Uterus (tissue), 4 donors: ENCODE data around the gene ZNF891. TPM values are rescaled to one million over a fixed set of nuclear protein-coding genes. Genes with fewer than 3 reads are reported as not detected.

ENCODE experiments used
- DNase-seq, 2 donors: peaks; one replicate each; pipeline ENCODE4 v3.0.0-alpha.2; 2019 to 2020
- H3K27ac ChIP-seq, 2 donors: fragments of 200-600 bp; sonication (generic); 1 replicate in 1 of 2; 2 replicates in 1 of 2; pipeline ENCODE4 v1.5.1; 2016 to 2018
- H3K27me3 ChIP-seq, 2 donors: fragments of 200-600 bp; sonication (generic); one replicate each; pipeline ENCODE4 v1.5.1; 2018 to 2019; ENCODE audit warnings: control low read depth in 1 of 2
- H3K36me3 ChIP-seq, 2 donors: fragments of 200-600 bp; sonication (generic); one replicate each; pipeline ENCODE4 v1.5.1; 2019; ENCODE audit warnings: control low read depth in 1 of 2
- H3K4me1 ChIP-seq, 2 donors: fragments of 200-600 bp; sonication (generic); one replicate each; pipeline ENCODE4 v1.5.1; 2018 to 2019; ENCODE audit warnings: control low read depth in 1 of 2
- H3K4me3 ChIP-seq, 2 donors: fragments of 200-600 bp; sonication (generic); 1 replicate in 1 of 2; 2 replicates in 1 of 2; pipeline ENCODE4 v1.5.1; 2018 to 2019; ENCODE audit warnings: mild to moderate bottlenecking in 1 of 2
- H3K9me3 ChIP-seq, 2 donors: fragments of 200-600 bp; sonication (generic); one replicate each; pipeline ENCODE4 v1.5.1; 2019; ENCODE audit warnings: control low read depth in 1 of 2
- POLR2A ChIP-seq, 2 donors: fragments of 450-650 bp; IDR thresholded peaks; one replicate each; pipeline ENCODE4 v1.6.1; 2016; ENCODE audit warnings: antibody characterized with exemption in 2 of 2, mild to moderate bottlenecking in 1 of 2, moderate library complexity in 1 of 2
- intact Hi-C: fragments of 100-400 bp; cut with DNase I; formaldehyde crosslinking; loops from one replicate; pipeline ENCODE4 v1.15.1; 2023; ENCODE audit warnings: low total_unique reads
- total RNA-seq, 4 donors: library from RNA; depleted of rRNA in 3 of 4; stranded (reverse); fragments of >200 nt in 3 of 4; gene quantifications; one replicate each; pipeline versions ENCODE4 v1.1.0 to v1.2.4, GENCODE V29; 2014 to 2023
- TF ChIP-seq, protein P1 (sequence below), 4 experiments: fragments of 200-600 bp in 2 of 4; fragments of 450-650 bp in 2 of 4; sonication (generic) in 2 of 4; IDR thresholded peaks; one replicate each; pipeline ENCODE4 v1.5.1; 2016 to 2019; ENCODE audit warnings: antibody characterized with exemption in 4 of 4, mild to moderate bottlenecking in 2 of 4, moderate library complexity in 1 of 4
- donor health status: DM: yes; HTN: yes; CAD: no.

ZNF891 gene
- total RNA-seq, 4 donors from 2014 or later = 4.1 to 9.8 (median 6.8) TPM

DNA sequence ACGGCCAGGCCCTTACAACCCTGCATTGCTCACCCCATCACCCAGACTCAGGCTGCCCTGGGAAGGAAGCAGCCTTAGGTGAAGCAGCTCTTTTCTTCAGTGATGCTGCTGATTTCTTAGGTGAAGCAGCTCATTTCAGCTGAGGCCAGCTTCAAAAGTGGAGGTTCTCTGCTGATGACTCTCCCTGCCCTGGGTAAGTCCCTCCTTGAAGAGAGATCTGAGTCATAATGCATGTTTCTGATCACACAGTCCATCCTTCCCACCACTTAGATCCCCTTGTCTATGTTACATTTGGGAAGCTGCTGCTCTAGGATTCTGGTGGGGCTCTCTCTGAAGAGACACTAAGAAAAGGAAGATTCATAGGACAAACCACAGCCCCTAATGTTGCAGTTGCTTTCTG is 66.5 kb downstream of the ZNF891 start:
- Histone ChIP-seq H3K9me3 (peaks cover 3 to 92% of the 10 kb centered on the region in 2 donors), H3K4me1 (no peaks in the 10 kb centered on the region), H3K27me3 (no peaks in the 10 kb centered on the region), H3K27ac (no peak overlapping the region), H3K36me3 (no peaks in the 10 kb centered on the region), H3K4me3 (no peak overlapping the region)
- intact Hi-C loops = no loop called here
- no peak for TF ChIP-seq POLR2A (IDR thresholded peaks at IDR 0.05)
- TF ChIP-seq, protein P1, sequence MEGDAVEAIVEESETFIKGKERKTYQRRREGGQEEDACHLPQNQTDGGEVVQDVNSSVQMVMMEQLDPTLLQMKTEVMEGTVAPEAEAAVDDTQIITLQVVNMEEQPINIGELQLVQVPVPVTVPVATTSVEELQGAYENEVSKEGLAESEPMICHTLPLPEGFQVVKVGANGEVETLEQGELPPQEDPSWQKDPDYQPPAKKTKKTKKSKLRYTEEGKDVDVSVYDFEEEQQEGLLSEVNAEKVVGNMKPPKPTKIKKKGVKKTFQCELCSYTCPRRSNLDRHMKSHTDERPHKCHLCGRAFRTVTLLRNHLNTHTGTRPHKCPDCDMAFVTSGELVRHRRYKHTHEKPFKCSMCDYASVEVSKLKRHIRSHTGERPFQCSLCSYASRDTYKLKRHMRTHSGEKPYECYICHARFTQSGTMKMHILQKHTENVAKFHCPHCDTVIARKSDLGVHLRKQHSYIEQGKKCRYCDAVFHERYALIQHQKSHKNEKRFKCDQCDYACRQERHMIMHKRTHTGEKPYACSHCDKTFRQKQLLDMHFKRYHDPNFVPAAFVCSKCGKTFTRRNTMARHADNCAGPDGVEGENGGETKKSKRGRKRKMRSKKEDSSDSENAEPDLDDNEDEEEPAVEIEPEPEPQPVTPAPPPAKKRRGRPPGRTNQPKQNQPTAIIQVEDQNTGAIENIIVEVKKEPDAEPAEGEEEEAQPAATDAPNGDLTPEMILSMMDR (IDR thresholded peaks at IDR 0.05) = no peak
- DNase-seq = no peak

DNA sequence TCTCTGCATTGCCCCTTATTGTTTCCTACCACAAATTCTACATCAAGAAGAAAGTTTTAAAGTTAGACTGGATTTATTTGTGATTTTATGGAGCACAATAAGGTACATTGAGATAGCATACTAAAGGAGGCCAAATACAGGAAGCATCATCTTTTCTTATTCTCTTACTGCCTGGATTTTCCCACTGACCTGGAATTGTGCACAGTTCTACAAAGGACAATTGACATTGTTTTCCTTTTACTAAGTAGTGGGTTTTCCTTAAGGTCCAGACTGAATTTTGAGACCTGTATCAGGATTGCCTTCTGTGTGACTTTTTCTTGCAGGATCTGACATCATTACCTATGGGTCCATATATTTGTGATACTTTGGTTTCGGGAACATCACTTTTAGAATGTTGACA is 68.1 kb downstream of the ZNF891 start:
- DNase-seq = no peak
- Histone ChIP-seq H3K27ac (no peak overlapping the region), H3K4me1 (no peaks in the 10 kb centered on the region), H3K9me3 (peaks cover 10 to 97% of the 10 kb centered on the region in 2 donors), H3K36me3 (no peaks in the 10 kb centered on the region), H3K27me3 (no peaks in the 10 kb centered on the region), H3K4me3 (no peak overlapping the region)
- intact Hi-C loops = no loop called here
- no peak for TF ChIP-seq POLR2A (IDR thresholded peaks at IDR 0.05)
- TF ChIP-seq, protein P1 (IDR thresholded peaks at IDR 0.05) = no peak

DNA sequence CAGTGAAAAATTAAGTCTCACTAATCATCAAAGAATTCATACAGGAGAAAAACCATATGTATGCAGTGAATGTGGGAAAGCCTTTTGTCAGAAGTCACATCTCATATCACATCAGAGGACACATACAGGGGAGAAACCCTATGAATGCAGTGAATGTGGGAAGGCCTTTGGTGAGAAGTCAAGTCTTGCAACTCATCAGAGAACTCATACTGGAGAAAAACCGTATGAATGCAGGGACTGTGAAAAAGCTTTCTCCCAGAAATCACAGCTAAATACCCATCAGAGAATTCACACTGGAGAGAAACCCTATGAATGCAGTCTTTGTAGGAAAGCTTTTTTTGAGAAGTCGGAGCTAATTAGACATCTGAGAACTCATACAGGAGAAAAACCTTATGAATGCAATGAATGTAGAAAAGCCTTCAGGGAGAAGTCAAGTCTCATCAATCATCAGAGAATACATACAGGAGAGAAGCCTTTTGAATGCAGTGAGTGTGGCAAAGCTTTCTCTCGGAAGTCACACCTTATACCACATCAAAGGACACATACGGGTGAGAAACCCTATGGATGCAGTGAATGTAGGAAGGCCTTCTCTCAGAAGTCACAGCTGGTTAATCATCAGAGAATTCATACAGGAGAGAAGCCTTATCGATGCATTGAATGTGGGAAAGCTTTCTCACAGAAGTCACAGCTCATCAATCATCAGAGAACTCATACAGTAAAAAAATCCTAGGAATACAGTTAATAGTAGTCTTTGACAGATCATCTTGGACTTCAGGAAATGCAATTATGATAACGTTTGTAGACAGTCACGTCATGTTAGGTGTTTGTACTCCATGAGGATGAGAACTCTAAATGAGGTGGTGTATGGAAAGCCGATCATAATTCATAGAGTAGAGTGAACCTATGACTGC is 71.6 kb downstream of the ZNF891 start:
- intact Hi-C loops = no loop called here
- Histone ChIP-seq H3K27ac (no peak overlapping the region), H3K36me3 (no peaks in the 10 kb centered on the region), H3K9me3 (peaks cover 10 to 98% of the 10 kb centered on the region in 2 donors), H3K27me3 (no peaks in the 10 kb centered on the region), H3K4me1 (no peaks in the 10 kb centered on the region), H3K4me3 (no peak overlapping the region)
- TF ChIP-seq, protein P1 (IDR thresholded peaks at IDR 0.05) = no peak
- no peak for TF ChIP-seq POLR2A (IDR thresholded peaks at IDR 0.05)
- no peak for DNase-seq

DNA sequence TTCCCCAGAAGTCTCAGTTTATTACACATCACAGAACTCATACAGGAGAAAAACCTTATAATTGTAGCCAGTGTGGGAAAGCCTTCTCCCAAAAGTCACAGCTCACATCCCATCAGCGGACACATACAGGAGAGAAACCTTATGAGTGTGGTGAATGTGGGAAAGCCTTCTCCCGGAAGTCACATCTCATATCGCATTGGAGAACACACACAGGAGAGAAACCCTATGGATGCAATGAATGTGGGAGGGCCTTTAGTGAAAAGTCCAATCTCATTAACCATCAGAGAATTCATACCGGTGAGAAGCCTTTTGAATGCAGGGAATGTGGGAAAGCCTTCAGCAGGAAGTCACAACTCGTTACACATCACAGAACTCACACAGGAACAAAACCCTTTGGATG is 72.6 kb downstream of the ZNF891 start:
- H3K27ac ChIP-seq = no peak overlapping the region
- no peak for DNase-seq
- H3K4me3 ChIP-seq = no peak overlapping the region
- intact Hi-C loops = no loop called here
- H3K4me1 ChIP-seq = no peaks in the 10 kb centered on the region
- no peaks in the 10 kb centered on the region for H3K36me3 ChIP-seq
- H3K27me3 ChIP-seq = no peaks in the 10 kb centered on the region
- H3K9me3 ChIP-seq = peaks cover 10 to 98% of the 10 kb centered on the region in 2 donors
- TF ChIP-seq, protein P1 (IDR thresholded peaks at IDR 0.05) = no peak
- no peak for TF ChIP-seq POLR2A (IDR thresholded peaks at IDR 0.05)

Other genes starting within 250 kb of the ZNF891 start
- gene CHFR, start 242.7 kb downstream of the ZNF891 start, total RNA-seq = 10 to 100 TPM in 3 of 4 donors, 1 to 10 TPM in 1; 6.1 to 54.0 (median 21.5) TPM
- gene ZNF605, start 174.0 kb downstream of the ZNF891 start, total RNA-seq = 10 to 100 TPM in 3 of 4 donors, 1 to 10 TPM in 1; 3.8 to 23.6 (median 16.7) TPM
- 10 to 100 TPM in 3 of 4 donors, 1 to 10 TPM in 1; 7.2 to 38.7 (median 17.7) TPM for gene ZNF26, start 143.9 kb downstream of the ZNF891 start, total RNA-seq
- 100 to 1,000 TPM in 1 of 4 donors, 10 to 100 TPM in 3; 29.7 to 452 (median 75.6) TPM for gene ZNF84, start 92.8 kb downstream of the ZNF891 start, total RNA-seq
- 10 to 100 TPM in 3 of 4 donors, 1 to 10 TPM in 1; 3.6 to 53.8 (median 19.6) TPM for gene ZNF140, start 49.4 kb downstream of the ZNF891 start, total RNA-seq
- gene ZNF10, start 353 bp upstream of the ZNF891 start, total RNA-seq = 10 to 100 TPM; 17.9 to 35.9 (median 20.6) TPM
- 10 to 100 TPM in 3 of 4 donors, 1 to 10 TPM in 1; 2.1 to 80.9 (median 23.8) TPM for gene ZNF268, start 51.2 kb upstream of the ZNF891 start, total RNA-seq
- gene ANHX, start 105.6 kb upstream of the ZNF891 start, total RNA-seq = under 1 TPM in 1 of 4 donors, not detected in 3; 0.28 TPM